HG03025 (cell line): ENCODE data around the gene PTK7.
"Not testable (repeated sequence)": the region's sequence is repeated elsewhere in the genome, so short reads cannot be mapped to it uniquely, and the experiment has no call there.

Source experiments
- ATAC-seq: cut with Tn5 transposase; IDR thresholded peaks from one replicate; pipeline ENCODE4 v1.9.1; 2021; ENCODE audit warnings: mild to moderate bottlenecking, moderate library complexity; ENCODE audit not compliant: unreplicated experiment, low FRiP score

The PTK7 gene

GRCh38 chr6:43075670-43076463, at the start of gene PTK7:
PTK7 (plus strand) TSS chr6:43076314; CDS start chr6:43076489, 175 bp downstream.
- no peak for ATAC-seq

- no peak for ATAC-seq
Measured at GRCh38 chr6:43026365-43026764, 49.7 kb upstream of the PTK7 start.

GRCh38 chr6:43029120-43029519, 47.0 kb upstream of the PTK7 start:
- no peak for ATAC-seq

GRCh38 chr6:43032326-43032725, 43.8 kb upstream of the PTK7 start:
- ATAC-seq = no peak

GRCh38 chr6:43033496-43034189, 42.5 kb upstream of the PTK7 start:
- no peak for ATAC-seq

GRCh38 chr6:43034190-43034525, 42.0 kb upstream of the PTK7 start:
- no peak for ATAC-seq

- ATAC-seq = no peak
Measured at GRCh38 chr6:43035495-43036194, 40.5 kb upstream of the PTK7 start.

GRCh38 chr6:43036712-43037111, 39.4 kb upstream of the PTK7 start:
- ATAC-seq = no peak

- ATAC-seq = no peak
Measured at GRCh38 chr6:43037197-43037596, 38.9 kb upstream of the PTK7 start.

- ATAC-seq = no peak
Measured at GRCh38 chr6:43037706-43038105, 38.4 kb upstream of the PTK7 start.

- no peak for ATAC-seq
Measured at GRCh38 chr6:43038727-43039126, 37.4 kb upstream of the PTK7 start.

- ATAC-seq = no peak
Measured at GRCh38 chr6:43040542-43041257, 35.4 kb upstream of the PTK7 start.

- ATAC-seq = not testable (repeated sequence)
Measured at GRCh38 chr6:43041475-43041874, 34.6 kb upstream of the PTK7 start.

- no peak for ATAC-seq
Measured at GRCh38 chr6:43043310-43043709, 32.8 kb upstream of the PTK7 start.

GRCh38 chr6:43045371-43045930, 30.7 kb upstream of the PTK7 start:
- no peak for ATAC-seq

- ATAC-seq = no peak
Measured at GRCh38 chr6:43047998-43048397, 28.1 kb upstream of the PTK7 start.

- ATAC-seq = no peak
Measured at GRCh38 chr6:43050981-43051380, 25.1 kb upstream of the PTK7 start.

GRCh38 chr6:43052225-43052841, 23.8 kb upstream of the PTK7 start:
- no peak for ATAC-seq

- peak; percentile 14 for ATAC-seq
Measured at GRCh38 chr6:43052842-43053544, 23.1 kb upstream of the PTK7 start.
